Measurements from ENCODE around the gene HOXD9.

The HOXD9 gene

DNA sequence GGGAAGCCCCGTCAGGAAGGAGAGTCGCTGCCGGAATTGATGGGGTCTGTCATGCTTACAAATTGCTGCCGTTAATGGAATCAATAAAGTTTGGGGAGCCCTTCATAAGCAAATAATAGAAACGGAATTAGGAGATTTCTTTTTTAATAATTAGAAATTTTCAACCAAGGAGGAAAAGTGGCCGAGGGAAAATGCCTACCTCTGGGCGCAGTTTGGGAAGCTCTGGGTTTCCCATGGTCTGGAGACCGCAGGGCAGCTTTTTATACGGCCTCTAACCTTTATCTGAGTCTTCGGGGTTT is 40.0 kb upstream of the HOXD9 start:
- TF ChIP-seq, protein P1, sequence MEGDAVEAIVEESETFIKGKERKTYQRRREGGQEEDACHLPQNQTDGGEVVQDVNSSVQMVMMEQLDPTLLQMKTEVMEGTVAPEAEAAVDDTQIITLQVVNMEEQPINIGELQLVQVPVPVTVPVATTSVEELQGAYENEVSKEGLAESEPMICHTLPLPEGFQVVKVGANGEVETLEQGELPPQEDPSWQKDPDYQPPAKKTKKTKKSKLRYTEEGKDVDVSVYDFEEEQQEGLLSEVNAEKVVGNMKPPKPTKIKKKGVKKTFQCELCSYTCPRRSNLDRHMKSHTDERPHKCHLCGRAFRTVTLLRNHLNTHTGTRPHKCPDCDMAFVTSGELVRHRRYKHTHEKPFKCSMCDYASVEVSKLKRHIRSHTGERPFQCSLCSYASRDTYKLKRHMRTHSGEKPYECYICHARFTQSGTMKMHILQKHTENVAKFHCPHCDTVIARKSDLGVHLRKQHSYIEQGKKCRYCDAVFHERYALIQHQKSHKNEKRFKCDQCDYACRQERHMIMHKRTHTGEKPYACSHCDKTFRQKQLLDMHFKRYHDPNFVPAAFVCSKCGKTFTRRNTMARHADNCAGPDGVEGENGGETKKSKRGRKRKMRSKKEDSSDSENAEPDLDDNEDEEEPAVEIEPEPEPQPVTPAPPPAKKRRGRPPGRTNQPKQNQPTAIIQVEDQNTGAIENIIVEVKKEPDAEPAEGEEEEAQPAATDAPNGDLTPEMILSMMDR (IDR thresholded peaks at IDR 0.05; ENCODE audit: insufficient read depth, low read depth, low read length, missing control alignments): no peak
- no peak for DNase-seq (ENCODE audit: low read depth)
- no peak overlapping the region for H3K4me3 ChIP-seq (ENCODE audit: low read depth, low read length)

DNA sequence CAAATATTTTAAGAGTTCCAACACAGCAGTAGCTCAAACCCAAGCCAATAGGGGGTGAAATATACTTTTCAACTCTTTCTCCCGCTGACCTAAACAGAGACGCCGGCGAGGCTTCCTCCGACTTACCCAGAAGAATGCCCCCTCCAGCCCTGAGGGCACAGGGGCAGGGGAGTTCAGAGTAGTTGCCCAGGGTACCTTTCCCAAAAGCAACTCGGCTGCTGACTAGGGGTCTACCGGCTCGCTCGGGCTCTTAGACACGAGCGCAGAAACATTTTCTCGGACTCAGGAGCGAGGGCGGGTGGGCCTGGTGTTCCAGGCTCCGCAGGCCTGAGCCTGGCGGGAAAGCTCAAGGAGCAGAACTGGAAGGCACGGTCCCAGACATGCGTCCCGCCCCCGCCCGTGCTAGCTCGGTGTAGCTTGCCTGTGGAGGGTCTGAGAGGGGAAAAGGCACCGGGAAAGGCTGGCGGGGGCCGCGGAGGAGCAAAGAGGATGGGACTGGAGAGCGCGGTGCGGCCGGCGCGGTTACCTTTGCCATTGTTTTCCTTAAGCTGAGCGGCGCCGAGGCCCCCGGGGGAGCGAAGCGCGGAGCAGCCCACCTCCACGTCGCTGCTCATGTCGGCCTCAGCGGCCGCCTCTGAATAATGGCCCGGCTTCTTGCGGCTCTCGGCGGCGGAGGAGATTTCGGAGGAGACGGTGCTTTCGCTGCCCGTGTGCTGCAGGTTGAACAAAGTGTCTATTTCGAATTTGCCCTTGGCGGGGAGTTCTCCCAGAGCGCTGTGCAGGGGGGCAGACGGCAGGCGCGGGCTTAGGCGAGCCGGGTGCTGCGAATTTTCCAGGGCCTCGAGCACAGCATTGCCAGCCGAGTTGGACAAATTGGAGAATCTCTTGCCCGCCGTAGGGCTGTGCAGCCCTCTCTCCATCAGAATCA is 39.4 kb upstream of the HOXD9 start:
- no peak overlapping the region for H3K4me3 ChIP-seq (ENCODE audit: low read depth, low read length)
- TF ChIP-seq, protein P1 (IDR thresholded peaks at IDR 0.05; ENCODE audit: insufficient read depth, low read depth, low read length, missing control alignments): no peak
- no peak for DNase-seq (ENCODE audit: low read depth)

DNA sequence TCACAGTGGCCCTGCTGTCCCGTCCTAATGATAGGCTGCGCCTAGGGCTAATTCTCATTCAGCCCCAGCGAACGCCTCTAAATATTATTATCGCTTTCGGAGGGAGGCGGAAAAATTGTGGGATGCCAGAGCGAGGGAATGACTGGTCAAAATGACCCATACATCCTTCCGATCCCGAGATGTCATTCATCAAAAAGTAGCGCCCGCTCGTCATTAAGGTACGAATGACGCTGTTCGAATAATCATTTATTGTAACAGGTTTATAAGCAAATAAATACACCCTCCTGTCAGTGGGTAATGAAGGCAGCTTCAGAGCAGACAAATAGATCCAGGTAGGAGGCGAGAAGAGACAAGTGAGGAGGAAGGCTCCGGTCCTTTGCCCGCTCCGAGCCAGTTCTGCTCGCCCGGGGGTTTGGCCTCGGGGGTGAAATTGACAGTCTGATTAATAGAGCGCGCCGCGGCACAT is 38.7 kb upstream of the HOXD9 start, which contains the start of gene EVX2:
EVX2 (minus strand) TSS at position 167 of the 466 bp plus-strand sequence. CDS start 186 bp downstream, outside the sequence.
- TF ChIP-seq, protein P1 (IDR thresholded peaks at IDR 0.05; ENCODE audit: insufficient read depth, low read depth, low read length, missing control alignments): no peak
- H3K4me3 ChIP-seq (ENCODE audit: low read depth, low read length): no peak within 1 kb of the TSS
- DNase-seq (ENCODE audit: low read depth): no peak

DNA sequence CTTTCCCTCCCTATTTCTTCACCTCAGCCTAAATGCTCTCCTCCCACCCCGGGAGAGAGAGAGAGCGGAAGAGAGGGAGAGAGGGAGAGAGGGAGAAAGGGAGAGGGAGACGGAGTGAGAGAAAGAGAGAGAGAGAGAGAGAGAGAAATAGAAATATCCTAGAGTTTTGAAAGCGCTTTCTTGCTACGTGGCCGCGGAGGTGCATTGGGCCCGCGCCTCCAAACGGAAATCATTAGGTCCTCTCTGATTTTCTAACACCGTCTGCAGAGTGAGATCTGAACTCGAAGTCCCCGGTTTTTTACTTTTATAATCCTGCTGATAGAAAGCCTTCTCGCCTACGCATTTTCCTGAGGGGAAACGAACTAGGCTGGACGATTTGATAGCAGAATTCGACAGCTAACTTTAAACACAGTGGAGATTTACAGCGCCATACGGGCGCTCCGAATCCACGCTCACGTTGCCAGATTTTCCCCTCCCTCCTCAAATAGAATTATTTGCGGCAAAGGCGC is 37.9 kb upstream of the HOXD9 start:
- H3K4me3 ChIP-seq (ENCODE audit: low read depth, low read length): no peak overlapping the region
- no peak for DNase-seq (ENCODE audit: low read depth)
- TF ChIP-seq, protein P1 (IDR thresholded peaks at IDR 0.05; ENCODE audit: insufficient read depth, low read depth, low read length, missing control alignments): no peak

DNA sequence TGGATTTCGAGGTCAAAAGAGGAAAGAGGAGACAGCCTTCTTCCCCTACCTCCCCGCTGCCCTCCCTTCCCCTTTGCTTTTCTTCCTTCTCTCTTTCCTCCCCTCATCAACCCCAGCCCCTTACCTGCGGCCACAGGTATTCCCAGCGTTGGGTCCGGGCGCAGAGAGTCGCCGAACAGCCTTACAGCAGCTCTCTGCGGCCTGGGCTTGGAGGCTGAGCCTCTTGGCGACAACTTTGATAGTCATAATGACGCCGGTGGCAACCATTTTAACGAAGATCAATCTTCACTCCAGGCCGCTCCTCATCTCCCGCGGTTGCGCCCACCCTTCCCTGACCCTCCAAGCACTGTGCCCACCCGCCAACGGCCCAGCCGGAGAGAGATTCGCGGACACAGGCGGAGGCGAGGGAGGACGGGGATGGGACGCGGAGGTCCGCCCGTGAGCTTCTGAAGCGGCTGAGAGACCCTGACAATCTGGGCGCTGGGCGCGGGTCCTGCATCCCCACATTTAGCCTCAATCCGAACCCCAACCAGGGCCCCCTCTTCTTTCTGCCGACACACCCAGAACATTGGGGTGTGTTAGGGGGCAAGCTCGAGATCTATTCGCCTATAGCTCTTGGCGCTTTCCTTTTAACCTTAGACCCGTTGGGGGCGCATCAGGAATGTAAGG is 37.3 kb upstream of the HOXD9 start:
- TF ChIP-seq, protein P1 (IDR thresholded peaks at IDR 0.05; ENCODE audit: insufficient read depth, low read depth, low read length, missing control alignments): no peak
- H3K4me3 ChIP-seq (ENCODE audit: low read depth, low read length): no peak overlapping the region
- DNase-seq (ENCODE audit: low read depth): no peak

DNA sequence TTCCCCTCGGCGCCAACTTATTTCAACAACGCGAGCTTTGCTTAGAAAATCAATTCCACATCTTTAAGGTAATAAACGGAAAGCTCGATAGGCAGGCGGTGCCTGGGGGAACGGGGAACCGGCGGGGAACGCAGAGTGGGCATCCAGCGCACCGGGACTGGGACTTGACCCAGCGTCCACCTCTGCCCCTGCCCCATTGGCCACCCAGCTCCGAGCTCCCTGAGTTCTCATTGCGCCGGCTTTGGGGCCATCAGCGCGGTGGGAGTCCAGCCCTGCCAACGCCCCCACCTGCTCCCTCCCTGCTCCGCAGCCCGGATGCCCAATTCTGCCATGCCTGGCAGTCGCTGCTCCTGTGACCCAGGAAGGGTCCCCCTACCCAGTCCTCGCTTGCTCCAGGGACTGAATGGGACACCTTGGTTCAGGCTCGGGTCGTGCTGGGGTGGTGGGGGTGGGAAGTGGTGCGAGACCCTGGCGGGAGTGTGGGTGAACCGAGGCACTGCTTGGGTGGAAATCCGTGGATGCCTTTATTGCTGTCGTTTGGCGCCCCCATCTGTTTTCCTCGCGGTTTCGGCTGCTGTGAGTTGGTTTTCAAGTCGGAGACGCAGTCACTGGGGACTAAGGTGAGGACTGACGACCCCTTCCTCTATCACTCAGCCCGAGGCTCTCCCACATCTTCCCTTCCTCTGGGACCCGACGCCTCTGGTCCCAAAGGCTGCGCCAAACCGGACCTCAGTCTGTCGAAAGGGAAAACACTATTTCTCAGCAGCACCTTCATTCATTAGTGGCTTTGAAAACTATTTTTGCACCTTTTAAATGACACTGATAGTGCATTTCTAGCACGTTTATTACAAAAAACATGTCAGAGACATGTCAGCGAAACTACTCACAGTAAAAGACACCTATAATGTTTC is 36.4 kb upstream of the HOXD9 start:
- DNase-seq (ENCODE audit: low read depth): peak; percentile 16
- TF ChIP-seq, protein P1 (IDR thresholded peaks at IDR 0.05; ENCODE audit: insufficient read depth, low read depth, low read length, missing control alignments): peak; percentile 18
- H3K4me3 ChIP-seq (ENCODE audit: low read depth, low read length): no peak overlapping the region

Measured in GM12865 (cell line).